Measurements from ENCODE around the gene UBE2S.

GRCh38 chr19:55384131-55384919 lies 23.3 kb downstream of the UBE2S start, which contains the start of gene TMEM238:
- TF ChIP-seq CTCF (IDR thresholded peaks at IDR 0.05) (no peak), EZH2 (IDR thresholded peaks at IDR 0.05; ENCODE audit: borderline replicate concordance, insufficient read depth, low read depth, low read length, poor library complexity, severe bottlenecking) (no peak)
